ENCODE measurements around the gene DDR1. TPM values are rescaled to one million over a fixed set of nuclear protein-coding genes. Genes with fewer than 3 reads are reported as not detected.
"Not testable (repeated sequence)": the region's sequence is repeated elsewhere in the genome, so short reads cannot be mapped to it uniquely, and the experiment has no call there.

DDR1 gene
- total RNA-seq, 1 donor from 2014 or later, result 128 TPM

DNA sequence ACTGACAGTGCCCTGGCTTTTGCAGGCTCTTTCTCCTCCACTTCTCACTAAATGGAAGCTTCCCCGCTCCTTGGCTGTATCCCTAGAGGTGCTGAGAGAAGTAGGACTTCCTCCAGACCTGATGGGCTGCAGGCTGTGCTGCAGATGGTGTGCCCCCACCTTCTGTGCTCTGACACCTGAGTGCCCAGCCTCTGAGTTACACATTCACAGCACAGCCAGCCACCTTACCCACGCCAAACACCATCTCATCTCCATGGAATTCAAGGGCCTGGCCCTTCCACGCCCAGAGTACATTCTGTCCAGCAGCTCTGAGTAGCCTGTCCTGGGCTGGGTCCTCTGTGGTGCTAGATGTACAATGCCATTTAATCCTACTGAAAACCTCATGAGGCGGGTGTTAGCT, 42.3 kb downstream of the DDR1 start:
- TF ChIP-seq, protein P1, sequence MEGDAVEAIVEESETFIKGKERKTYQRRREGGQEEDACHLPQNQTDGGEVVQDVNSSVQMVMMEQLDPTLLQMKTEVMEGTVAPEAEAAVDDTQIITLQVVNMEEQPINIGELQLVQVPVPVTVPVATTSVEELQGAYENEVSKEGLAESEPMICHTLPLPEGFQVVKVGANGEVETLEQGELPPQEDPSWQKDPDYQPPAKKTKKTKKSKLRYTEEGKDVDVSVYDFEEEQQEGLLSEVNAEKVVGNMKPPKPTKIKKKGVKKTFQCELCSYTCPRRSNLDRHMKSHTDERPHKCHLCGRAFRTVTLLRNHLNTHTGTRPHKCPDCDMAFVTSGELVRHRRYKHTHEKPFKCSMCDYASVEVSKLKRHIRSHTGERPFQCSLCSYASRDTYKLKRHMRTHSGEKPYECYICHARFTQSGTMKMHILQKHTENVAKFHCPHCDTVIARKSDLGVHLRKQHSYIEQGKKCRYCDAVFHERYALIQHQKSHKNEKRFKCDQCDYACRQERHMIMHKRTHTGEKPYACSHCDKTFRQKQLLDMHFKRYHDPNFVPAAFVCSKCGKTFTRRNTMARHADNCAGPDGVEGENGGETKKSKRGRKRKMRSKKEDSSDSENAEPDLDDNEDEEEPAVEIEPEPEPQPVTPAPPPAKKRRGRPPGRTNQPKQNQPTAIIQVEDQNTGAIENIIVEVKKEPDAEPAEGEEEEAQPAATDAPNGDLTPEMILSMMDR (conservative IDR thresholded peaks at IDR 0.05; ENCODE audit: low read depth, low read length), result no peak
- no peak overlapping the region for H3K4me3 ChIP-seq (ENCODE audit: low read depth, low read length)
- no peak for DNase-seq (ENCODE audit: low read depth)

DNA sequence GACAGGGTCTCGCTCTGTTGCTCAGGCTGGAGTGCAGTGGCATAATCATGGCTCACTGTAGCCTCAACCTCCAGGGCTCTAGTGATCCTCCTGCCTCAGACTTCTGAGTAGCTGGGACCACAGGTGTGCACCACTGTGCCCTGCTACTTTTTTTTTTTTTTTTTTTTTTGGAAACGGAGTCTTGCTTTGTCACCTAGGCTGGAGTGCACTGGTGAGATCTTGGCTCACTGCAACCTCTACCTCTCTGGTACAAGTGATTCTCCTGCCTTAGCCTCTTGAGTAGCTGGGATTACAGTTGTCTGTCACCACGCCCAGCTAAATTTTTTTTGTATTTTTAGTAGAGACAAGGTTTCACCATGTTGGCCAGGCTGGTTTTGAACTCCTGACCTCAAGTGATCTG, 42.8 kb downstream of the DDR1 start:
- not testable (repeated sequence) for H3K4me3 ChIP-seq (ENCODE audit: low read depth, low read length); DNase-seq (ENCODE audit: low read depth)

DNA sequence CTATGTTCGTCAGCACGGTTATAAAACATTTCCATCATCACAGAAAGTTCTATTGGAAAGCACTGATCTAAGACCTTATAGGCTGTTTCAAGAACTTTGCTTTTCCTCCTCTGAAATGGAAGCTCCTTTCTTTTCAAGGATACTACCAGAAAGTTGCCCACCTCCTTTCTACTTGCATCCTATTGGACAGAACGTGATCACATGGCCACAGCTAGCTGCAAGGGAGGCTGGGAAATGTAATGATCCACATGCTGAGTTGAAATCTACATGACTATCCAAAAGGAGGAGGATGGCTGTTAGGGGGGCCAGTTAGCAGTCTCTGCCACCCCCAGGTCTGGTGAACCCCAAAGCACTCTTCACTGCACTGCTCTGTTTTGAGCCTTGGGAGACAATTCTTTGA, 44.4 kb downstream of the DDR1 start:
- TF ChIP-seq, protein P1 (conservative IDR thresholded peaks at IDR 0.05; ENCODE audit: low read depth, low read length), result no peak
- no peak overlapping the region for H3K4me3 ChIP-seq (ENCODE audit: low read depth, low read length)

DNA sequence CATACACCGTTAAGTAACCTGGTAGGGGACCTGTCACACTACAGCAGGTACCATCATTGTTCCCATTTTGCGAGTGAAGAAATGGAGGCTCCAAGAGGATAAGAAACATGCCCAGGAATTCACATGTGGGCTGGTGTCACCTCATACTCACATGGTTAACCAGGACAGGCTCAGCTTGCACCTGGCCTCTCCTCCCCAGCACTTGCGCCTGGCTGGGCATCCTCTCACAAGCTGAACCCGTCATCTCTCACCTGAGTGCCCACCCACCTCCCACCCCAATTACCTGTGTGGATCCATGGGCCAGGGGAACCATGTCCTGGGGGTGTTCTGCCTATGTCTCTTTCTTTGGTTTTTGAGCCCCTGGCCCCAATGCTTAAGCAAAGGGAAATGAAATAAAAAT, 46.2 kb downstream of the DDR1 start:
- DNase-seq (ENCODE audit: low read depth), result no peak
- no peak overlapping the region for H3K4me3 ChIP-seq (ENCODE audit: low read depth, low read length)
- TF ChIP-seq, protein P1 (conservative IDR thresholded peaks at IDR 0.05; ENCODE audit: low read depth, low read length), result no peak

More for the DNA sequence above, 44.4 kb downstream of the DDR1 start:
- DNase-seq (ENCODE audit: low read depth), result no peak

DNA sequence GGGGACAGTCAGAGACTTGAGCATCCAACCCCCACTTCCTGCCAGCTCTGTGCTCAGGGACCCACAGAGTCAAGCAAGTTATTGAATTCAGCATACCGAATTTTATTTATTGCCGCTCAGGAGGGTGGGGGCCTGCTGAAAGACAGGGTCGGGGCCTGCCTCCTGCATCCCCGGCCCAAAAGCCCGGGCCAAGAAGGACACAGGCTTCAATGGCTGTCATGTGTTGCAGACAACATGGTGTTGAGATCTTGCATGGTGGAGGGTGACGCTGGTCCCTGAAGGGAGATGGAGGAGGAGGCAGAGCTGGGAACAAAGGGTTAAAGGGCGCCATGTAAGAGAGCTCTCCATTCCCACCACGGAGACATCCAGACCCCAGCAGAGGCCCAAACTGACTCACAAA, 47.0 kb downstream of the DDR1 start:
- TF ChIP-seq, protein P1 (conservative IDR thresholded peaks at IDR 0.05; ENCODE audit: low read depth, low read length), result no peak
- DNase-seq (ENCODE audit: low read depth), result no peak
- no peak overlapping the region for H3K4me3 ChIP-seq (ENCODE audit: low read depth, low read length)

DNA sequence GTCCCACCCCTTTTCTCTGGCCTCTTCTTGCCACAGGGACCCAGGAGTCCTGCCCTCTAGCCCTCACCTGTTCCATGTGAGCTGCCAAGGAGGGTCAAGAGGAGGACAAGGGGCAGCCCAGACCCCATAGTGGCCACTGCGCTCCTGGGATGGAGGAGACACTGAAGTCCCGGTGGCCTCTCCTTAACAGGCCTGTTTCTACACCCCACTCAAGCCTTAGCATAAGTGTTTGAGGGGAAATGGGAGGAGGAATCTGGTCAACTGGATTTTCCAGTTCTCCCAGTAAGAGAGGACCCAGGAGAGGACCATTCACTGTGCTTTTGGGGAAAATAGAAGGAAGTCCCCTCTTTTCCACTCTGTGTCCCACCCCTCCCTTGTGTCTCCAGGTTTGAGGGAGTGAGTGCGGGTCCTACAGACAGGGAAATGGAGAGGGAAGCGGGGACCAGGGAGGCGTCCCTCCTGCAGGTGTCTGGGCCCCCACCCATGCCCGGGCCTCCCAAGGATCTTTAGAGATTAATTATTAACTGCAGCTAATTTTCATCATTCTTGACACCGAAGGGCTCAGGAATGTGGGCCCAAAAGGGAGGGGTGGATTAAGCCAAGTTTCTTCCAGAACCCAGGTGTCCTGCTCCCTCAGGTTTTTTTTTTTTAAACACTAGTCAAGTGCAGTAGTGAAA, 47.8 kb downstream of the DDR1 start, which contains the start of gene SFTA2:
TSS of gene SFTA2 (minus strand) at position 202 of the 677 bp plus-strand sequence. CDS start at position 128, 74 bp downstream.
- DNase-seq (ENCODE audit: low read depth), result no peak
- no peak within 1 kb of the TSS for H3K4me3 ChIP-seq (ENCODE audit: low read depth, low read length)
- TF ChIP-seq, protein P1 (conservative IDR thresholded peaks at IDR 0.05; ENCODE audit: low read depth, low read length), result no peak

DNA sequence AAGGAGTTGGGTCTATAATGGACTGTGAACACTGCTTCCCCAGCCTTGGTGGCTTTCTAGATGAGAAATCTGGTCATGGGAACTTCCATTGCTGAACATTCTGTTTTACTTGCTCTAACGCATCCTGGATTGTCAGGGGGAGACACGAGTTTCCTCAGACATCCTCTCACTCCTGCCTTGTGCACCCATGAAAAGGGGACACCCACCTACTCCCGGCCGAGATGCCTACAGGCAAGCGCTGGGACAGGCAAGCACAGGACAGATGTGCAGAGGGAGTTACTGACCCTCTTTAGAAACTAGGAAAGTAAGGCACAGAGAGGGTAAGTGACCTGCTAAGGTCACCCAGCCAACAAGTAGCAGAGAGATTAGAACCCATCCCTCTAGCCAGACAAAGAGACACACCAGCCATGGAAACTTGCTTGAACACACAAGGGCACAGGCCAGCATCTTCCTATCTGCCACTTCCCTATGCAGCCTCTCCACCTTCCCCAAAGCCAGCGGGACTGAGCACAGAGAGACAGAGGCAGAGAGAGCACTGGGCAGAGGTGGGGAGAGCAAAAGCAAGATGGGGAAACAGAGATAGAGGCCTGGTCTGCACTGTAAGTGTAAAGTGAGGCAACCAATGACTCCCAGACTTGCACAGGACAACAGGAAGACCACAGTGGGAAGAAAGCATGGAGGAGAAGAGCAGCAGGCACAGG, 48.5 kb downstream of the DDR1 start:
- DNase-seq (ENCODE audit: low read depth), result no peak
- TF ChIP-seq, protein P1 (conservative IDR thresholded peaks at IDR 0.05; ENCODE audit: low read depth, low read length), result no peak
- H3K4me3 ChIP-seq (ENCODE audit: low read depth, low read length), result no peak overlapping the region

Measured in epithelial cell of proximal tubule (primary cell).